Myometrial cell (primary cell): Measurements from ENCODE around the gene LRFN3. TPM values are rescaled to one million over a fixed set of nuclear protein-coding genes. Genes with fewer than 3 reads are reported as not detected.

Experiments used
- total RNA-seq: library from RNA; depleted of rRNA; stranded (reverse); fragments of >200 nt; gene quantifications from 2 replicates; pipeline ENCODE4 v1.2.3, GENCODE V29; 2015

Gene LRFN3, protein sequence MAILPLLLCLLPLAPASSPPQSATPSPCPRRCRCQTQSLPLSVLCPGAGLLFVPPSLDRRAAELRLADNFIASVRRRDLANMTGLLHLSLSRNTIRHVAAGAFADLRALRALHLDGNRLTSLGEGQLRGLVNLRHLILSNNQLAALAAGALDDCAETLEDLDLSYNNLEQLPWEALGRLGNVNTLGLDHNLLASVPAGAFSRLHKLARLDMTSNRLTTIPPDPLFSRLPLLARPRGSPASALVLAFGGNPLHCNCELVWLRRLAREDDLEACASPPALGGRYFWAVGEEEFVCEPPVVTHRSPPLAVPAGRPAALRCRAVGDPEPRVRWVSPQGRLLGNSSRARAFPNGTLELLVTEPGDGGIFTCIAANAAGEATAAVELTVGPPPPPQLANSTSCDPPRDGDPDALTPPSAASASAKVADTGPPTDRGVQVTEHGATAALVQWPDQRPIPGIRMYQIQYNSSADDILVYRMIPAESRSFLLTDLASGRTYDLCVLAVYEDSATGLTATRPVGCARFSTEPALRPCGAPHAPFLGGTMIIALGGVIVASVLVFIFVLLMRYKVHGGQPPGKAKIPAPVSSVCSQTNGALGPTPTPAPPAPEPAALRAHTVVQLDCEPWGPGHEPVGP
- total RNA-seq, result 2.6 and 3.2 TPM in 2 replicates

DNA sequence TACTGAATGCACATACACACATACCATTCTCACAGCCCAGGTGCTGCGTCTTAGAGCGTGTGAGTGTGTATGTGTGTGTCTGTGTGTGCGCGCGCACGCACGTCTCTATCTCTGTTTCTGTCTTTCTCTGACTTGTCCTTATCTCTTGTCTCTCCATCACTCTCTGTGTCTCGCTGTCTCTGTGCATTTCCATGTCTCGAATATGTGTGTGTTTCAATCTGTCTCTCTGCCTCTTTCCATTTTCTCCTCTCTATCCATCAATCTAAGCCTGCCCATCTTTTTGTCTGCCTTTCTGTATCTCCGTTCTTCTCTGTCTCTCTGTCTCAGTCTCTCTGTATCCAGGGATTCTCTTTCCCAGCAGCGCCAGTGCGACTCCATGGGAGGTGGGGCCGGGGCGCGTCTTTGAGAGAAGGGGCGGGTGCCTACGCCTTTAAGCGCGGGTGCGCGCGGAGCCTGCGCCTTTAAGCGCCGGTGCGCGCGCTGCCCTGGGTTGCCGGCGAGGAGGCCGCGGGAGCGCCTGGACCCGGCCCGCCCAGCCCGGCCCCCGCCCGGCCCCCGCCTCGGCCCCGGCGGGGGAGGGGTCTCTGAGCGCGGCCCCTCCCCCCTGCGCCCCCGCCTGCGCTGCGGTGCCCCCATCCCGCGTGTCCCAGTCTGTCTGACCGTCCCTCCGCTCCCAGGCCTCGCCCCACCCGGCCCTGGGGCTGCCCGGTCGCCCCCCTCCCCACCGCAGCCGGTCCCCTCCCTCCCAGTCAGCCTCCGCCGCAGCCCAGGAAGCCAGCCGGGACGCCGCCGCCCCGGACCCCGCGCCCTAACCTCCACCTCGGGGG lies at the start of gene LRFN3:
LRFN3 (plus strand) TSS at position 464 of the 827 bp plus-strand sequence. CDS start 3,052 bp downstream, outside the sequence.

DNA sequence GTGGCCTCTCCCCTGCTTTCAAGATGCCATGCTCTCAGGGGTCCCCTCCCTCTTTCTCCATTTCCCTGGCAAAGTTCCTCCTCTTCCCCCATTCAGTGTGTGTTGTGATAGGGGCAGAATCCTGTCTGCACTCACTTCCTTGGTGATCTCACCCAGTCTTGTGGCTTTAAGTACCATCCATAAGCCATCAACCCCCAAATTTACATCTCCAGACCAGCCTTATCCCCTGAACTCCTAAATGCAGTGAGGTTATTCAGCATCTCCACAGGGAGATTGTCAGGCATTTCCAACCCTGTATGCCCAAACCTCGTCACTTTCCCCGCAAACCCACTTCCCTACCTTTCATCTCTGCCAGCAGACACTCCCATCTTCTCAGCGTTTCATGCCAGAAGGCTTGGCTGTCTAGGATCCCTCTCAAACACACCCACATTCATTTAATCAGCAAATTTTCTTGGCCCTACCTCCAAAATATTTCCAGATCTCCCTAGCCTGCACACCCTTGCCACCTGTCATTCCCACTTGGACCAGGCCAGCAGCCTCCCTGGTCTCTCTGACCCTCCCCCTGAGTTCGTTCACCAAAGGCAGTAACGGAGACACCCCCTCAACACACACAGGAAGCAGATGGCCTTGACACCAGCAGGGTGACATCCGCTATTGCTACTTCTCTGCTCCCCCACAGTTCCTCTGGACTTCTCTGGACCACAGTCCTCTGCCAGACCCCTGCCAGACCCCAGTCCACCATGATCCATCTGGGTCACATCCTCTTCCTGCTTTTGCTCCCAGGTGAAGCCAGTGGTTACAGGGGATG lies 34.1 kb upstream of the LRFN3 start, which contains the start of gene HCST:
HCST (plus strand) TSS at position 676 of the 808 bp plus-strand sequence; CDS start at position 741, 65 bp downstream.

DNA sequence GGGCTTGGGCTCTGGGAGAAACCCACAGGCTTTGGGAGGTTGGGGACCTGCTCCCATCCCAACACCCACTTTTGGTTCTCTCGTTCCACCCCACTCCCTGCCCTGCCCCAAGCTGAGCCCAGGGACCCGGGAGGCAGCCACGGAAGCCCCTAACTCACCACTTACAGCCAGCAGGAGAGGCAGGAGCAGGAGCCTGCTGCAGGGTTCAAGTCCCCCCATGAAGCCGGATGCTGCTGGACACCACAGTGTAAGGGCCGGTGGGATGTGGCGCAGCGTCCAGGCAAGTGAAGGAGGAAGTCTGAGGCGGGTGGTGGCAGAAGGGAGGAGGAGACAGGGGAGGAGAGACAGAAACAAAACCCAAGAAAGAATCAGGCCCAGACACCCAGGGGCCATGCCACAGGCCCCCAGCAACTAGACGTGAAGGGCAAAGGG lies 28.1 kb upstream of the LRFN3 start, which contains the start of gene TYROBP:
TYROBP (minus strand) TSS at position 286 of the 432 bp plus-strand sequence; CDS start at position 219, 67 bp downstream.

Other genes with a start within 250 kb of the LRFN3 start
- not detected in 2 replicates for gene ZBTB32, start 231.8 kb upstream of the LRFN3 start, total RNA-seq
- gene KMT2B, start 218.4 kb upstream of the LRFN3 start, total RNA-seq, result 7.5 and 9.7 TPM in 2 replicates
- 0.29 and 3.9 TPM in 2 replicates for gene IGFLR1, start 193.9 kb upstream of the LRFN3 start, total RNA-seq
- 4.8 and 6.1 TPM in 2 replicates for gene U2AF1L4, start 191.0 kb upstream of the LRFN3 start, total RNA-seq
- 58.7 and 68.6 TPM in 2 replicates for gene PSENEN, start 190.7 kb upstream of the LRFN3 start, total RNA-seq
- 16.0 and 19.6 TPM in 2 replicates for gene LIN37, start 187.8 kb upstream of the LRFN3 start, total RNA-seq
- 25.7 and 41.2 TPM in 2 replicates for gene HSPB6, start 179.3 kb upstream of the LRFN3 start, total RNA-seq
- gene PROSER3, start 178.2 kb upstream of the LRFN3 start, total RNA-seq, result 10.5 and 11.5 TPM in 2 replicates
- gene ARHGAP33, start 160.8 kb upstream of the LRFN3 start, total RNA-seq, result 1.4 and 9.9 TPM in 2 replicates
- gene PRODH2, start 123.5 kb upstream of the LRFN3 start, total RNA-seq, result not detected in 2 replicates
- not detected in 2 replicates for gene NPHS1, start 83.9 kb upstream of the LRFN3 start, total RNA-seq
- 0.86 TPM in 1 of 2 replicates, not detected in the other for gene KIRREL2, start 79.5 kb upstream of the LRFN3 start, total RNA-seq
- gene APLP1, start 67.8 kb upstream of the LRFN3 start, total RNA-seq, result 18.4 and 45.8 TPM in 2 replicates
- 3.7 and 7.1 TPM in 2 replicates for gene NFKBID, start 35.8 kb upstream of the LRFN3 start, total RNA-seq
- not detected in 2 replicates for gene HCST, start 33.8 kb upstream of the LRFN3 start, total RNA-seq
- gene TYROBP, start 28.1 kb upstream of the LRFN3 start, total RNA-seq, result not detected in 2 replicates
- gene SDHAF1, start 58.8 kb downstream of the LRFN3 start, total RNA-seq, result 20.4 and 34.9 TPM in 2 replicates
- gene SYNE4, start 72.4 kb downstream of the LRFN3 start, total RNA-seq, result 0.18 TPM in 1 of 2 replicates, not detected in the other
- 27.5 and 29.4 TPM in 2 replicates for gene ALKBH6, start 77.8 kb downstream of the LRFN3 start, total RNA-seq
- 9.2 and 11.5 TPM in 2 replicates for gene CLIP3, start 96.5 kb downstream of the LRFN3 start, total RNA-seq
- 8.4 and 9.0 TPM in 2 replicates for gene THAP8, start 117.9 kb downstream of the LRFN3 start, total RNA-seq
- gene WDR62, start 118.5 kb downstream of the LRFN3 start, total RNA-seq, result 9.4 and 11.5 TPM in 2 replicates
- gene OVOL3, start 174.8 kb downstream of the LRFN3 start, total RNA-seq, result not detected in 2 replicates
- 36.3 and 40.9 TPM in 2 replicates for gene POLR2I, start 178.5 kb downstream of the LRFN3 start, total RNA-seq
- 296 and 316 TPM in 2 replicates for gene TBCB, start 179.1 kb downstream of the LRFN3 start, total RNA-seq
- 228 and 269 TPM in 2 replicates for gene CAPNS1, start 203.7 kb downstream of the LRFN3 start, total RNA-seq
- 5.5 and 17.6 TPM in 2 replicates for gene COX7A1, start 216.1 kb downstream of the LRFN3 start, total RNA-seq